ENCODE measurements around the gene CCDC102A.
A peak's percentile ranks its signal among the peaks of the same experiment; 100 is the strongest.

CCDC102A gene

DNA sequence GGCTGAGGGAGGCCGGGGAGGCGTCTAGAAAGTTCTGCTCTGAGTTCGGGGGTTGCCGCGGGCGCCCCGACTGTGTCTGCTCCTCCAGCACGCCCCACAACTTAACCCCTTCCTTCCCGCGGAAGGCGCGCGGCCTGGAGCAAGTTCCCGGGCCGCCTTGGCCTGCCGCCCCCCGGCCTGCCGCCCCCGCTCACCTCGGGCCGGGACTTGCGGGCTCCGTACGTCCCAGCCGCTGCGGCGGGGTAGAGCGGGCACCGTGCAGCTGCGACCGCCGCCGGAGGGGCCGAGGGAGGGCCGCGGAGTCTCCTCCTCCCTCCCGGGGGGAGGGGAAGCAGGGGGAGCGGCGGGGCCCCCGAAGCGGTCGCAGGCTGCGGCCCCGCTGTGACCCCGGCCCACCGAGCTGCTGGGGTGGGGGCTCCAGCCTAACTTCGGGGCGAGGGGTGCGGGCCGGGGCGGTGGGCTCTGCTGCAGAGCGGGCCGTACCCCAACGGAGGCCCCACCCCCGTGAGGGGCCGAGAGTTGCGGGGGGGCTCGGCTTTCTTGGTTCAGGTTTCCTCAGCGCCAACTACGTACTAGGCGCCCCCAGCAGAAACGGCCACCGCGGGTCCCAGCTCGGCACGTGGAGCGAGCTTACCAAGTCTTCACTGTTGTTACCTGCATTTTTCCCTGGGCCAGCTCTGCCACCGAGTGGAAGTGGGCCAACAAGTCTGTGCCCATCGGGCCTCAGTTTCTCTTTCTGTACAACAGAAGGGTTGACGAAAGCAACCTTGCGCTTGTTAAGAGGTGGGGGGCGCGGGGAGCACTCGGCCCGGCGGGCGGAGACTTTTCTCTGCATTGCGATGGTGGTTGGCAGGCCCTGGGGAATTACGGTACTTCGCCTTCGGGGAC, at the start of gene CCDC102A (continued):
- TF ChIP-seq ZNF174 (tag by site-specific recombination; IDR thresholded peaks at IDR 0.05) (no peak), EGR2 (tag by site-specific recombination; IDR thresholded peaks at IDR 0.05; ENCODE audit: low read depth) (no peak), ZFHX2 (tag by site-specific recombination; conservative IDR thresholded peaks at IDR 0.05) (peak; percentile 48), ZNF335 (tag by site-specific recombination; conservative IDR thresholded peaks at IDR 0.05) (peak; percentile 5), KLF8 (tag by site-specific recombination; IDR thresholded peaks at IDR 0.05) (peak; percentile 13; the same call in 1 of the 2 replicates), ZNF416 (tag by site-specific recombination; IDR thresholded peaks at IDR 0.05) (no peak), ZSCAN30 (tag by site-specific recombination; IDR thresholded peaks at IDR 0.05) (0 out of 2 replicates have a peak, but pooled peaks have one; percentile 40), ZNF830 (tag by site-specific recombination; IDR thresholded peaks at IDR 0.05; ENCODE audit: low read depth) (no peak), ZBTB21 (tag by site-specific recombination; IDR thresholded peaks at IDR 0.05) (no peak), ZNF138 (tag by site-specific recombination; IDR thresholded peaks at IDR 0.05; ENCODE audit: borderline replicate concordance) (no peak), ZNF791 (tag by site-specific recombination; IDR thresholded peaks at IDR 0.05) (no peak), ZFP69B (tag by site-specific recombination; IDR thresholded peaks at IDR 0.05) (no peak), ZNF610 (tag by site-specific recombination; IDR thresholded peaks at IDR 0.05; ENCODE audit: borderline replicate concordance) (no peak), ZNF426 (tag by site-specific recombination; IDR thresholded peaks at IDR 0.05) (no peak), ZNF274 (IDR thresholded peaks at IDR 0.05; ENCODE audit: low read length) (no peak), ZNF274 (tag by site-specific recombination; IDR thresholded peaks at IDR 0.05; ENCODE audit: borderline replicate concordance) (no peak), ZNF140 (tag by site-specific recombination; IDR thresholded peaks at IDR 0.05) (no peak), OSR2 (tag by site-specific recombination; IDR thresholded peaks at IDR 0.05) (no peak), WT1 (tag by site-specific recombination; IDR thresholded peaks at IDR 0.05) (no peak), GLIS1 (tag by site-specific recombination; IDR thresholded peaks at IDR 0.05) (peak; percentile 48; the same call in 1 of the 2 replicates), ZNF514 (tag by site-specific recombination; IDR thresholded peaks at IDR 0.05) (no peak)
- TF ChIP-seq, protein P1, sequence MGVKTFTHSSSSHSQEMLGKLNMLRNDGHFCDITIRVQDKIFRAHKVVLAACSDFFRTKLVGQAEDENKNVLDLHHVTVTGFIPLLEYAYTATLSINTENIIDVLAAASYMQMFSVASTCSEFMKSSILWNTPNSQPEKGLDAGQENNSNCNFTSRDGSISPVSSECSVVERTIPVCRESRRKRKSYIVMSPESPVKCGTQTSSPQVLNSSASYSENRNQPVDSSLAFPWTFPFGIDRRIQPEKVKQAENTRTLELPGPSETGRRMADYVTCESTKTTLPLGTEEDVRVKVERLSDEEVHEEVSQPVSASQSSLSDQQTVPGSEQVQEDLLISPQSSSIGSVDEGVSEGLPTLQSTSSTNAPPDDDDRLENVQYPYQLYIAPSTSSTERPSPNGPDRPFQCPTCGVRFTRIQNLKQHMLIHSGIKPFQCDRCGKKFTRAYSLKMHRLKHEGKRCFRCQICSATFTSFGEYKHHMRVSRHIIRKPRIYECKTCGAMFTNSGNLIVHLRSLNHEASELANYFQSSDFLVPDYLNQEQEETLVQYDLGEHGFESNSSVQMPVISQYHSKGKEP (tag by site-specific recombination; IDR thresholded peaks at IDR 0.05), result no peak
- TF ChIP-seq, protein P2, sequence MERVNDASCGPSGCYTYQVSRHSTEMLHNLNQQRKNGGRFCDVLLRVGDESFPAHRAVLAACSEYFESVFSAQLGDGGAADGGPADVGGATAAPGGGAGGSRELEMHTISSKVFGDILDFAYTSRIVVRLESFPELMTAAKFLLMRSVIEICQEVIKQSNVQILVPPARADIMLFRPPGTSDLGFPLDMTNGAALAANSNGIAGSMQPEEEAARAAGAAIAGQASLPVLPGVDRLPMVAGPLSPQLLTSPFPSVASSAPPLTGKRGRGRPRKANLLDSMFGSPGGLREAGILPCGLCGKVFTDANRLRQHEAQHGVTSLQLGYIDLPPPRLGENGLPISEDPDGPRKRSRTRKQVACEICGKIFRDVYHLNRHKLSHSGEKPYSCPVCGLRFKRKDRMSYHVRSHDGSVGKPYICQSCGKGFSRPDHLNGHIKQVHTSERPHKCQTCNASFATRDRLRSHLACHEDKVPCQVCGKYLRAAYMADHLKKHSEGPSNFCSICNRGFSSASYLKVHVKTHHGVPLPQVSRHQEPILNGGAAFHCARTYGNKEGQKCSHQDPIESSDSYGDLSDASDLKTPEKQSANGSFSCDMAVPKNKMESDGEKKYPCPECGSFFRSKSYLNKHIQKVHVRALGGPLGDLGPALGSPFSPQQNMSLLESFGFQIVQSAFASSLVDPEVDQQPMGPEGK (tag by site-specific recombination; IDR thresholded peaks at IDR 0.05), result peak; percentile 59; the same call in 1 of the 2 replicates
- TF ChIP-seq, protein P3, sequence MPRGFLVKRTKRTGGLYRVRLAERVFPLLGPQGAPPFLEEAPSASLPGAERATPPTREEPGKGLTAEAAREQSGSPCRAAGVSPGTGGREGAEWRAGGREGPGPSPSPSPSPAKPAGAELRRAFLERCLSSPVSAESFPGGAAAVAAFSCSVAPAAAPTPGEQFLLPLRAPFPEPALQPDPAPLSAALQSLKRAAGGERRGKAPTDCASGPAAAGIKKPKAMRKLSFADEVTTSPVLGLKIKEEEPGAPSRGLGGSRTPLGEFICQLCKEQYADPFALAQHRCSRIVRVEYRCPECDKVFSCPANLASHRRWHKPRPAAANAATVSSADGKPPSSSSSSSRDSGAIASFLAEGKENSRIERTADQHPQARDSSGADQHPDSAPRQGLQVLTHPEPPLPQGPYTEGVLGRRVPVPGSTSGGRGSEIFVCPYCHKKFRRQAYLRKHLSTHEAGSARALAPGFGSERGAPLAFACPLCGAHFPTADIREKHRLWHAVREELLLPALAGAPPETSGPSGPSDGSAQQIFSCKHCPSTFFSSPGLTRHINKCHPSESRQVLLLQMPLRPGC (tag by site-specific recombination; IDR thresholded peaks at IDR 0.05), result no peak
- TF ChIP-seq, protein P4, sequence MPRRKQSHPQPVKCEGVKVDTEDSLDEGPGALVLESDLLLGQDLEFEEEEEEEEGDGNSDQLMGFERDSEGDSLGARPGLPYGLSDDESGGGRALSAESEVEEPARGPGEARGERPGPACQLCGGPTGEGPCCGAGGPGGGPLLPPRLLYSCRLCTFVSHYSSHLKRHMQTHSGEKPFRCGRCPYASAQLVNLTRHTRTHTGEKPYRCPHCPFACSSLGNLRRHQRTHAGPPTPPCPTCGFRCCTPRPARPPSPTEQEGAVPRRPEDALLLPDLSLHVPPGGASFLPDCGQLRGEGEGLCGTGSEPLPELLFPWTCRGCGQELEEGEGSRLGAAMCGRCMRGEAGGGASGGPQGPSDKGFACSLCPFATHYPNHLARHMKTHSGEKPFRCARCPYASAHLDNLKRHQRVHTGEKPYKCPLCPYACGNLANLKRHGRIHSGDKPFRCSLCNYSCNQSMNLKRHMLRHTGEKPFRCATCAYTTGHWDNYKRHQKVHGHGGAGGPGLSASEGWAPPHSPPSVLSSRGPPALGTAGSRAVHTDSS (tag by site-specific recombination; IDR thresholded peaks at IDR 0.05), result no peak
- TF ChIP-seq, protein P5, sequence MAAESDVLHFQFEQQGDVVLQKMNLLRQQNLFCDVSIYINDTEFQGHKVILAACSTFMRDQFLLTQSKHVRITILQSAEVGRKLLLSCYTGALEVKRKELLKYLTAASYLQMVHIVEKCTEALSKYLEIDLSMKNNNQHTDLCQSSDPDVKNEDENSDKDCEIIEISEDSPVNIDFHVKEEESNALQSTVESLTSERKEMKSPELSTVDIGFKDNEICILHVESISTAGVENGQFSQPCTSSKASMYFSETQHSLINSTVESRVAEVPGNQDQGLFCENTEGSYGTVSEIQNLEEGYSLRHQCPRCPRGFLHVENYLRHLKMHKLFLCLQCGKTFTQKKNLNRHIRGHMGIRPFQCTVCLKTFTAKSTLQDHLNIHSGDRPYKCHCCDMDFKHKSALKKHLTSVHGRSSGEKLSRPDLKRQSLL (tag by site-specific recombination; IDR thresholded peaks at IDR 0.05), result no peak
- TF ChIP-seq, protein P6, sequence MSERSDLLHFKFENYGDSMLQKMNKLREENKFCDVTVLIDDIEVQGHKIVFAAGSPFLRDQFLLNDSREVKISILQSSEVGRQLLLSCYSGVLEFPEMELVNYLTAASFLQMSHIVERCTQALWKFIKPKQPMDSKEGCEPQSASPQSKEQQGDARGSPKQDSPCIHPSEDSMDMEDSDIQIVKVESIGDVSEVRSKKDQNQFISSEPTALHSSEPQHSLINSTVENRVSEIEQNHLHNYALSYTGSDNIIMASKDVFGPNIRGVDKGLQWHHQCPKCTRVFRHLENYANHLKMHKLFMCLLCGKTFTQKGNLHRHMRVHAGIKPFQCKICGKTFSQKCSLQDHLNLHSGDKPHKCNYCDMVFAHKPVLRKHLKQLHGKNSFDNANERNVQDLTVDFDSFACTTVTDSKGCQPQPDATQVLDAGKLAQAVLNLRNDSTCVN (tag by site-specific recombination; optimal IDR thresholded peaks at IDR 0.05), result peak; percentile 53
- TF ChIP-seq, protein P7, sequence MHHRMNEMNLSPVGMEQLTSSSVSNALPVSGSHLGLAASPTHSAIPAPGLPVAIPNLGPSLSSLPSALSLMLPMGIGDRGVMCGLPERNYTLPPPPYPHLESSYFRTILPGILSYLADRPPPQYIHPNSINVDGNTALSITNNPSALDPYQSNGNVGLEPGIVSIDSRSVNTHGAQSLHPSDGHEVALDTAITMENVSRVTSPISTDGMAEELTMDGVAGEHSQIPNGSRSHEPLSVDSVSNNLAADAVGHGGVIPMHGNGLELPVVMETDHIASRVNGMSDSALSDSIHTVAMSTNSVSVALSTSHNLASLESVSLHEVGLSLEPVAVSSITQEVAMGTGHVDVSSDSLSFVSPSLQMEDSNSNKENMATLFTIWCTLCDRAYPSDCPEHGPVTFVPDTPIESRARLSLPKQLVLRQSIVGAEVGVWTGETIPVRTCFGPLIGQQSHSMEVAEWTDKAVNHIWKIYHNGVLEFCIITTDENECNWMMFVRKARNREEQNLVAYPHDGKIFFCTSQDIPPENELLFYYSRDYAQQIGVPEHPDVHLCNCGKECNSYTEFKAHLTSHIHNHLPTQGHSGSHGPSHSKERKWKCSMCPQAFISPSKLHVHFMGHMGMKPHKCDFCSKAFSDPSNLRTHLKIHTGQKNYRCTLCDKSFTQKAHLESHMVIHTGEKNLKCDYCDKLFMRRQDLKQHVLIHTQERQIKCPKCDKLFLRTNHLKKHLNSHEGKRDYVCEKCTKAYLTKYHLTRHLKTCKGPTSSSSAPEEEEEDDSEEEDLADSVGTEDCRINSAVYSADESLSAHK (tag by site-specific recombination; IDR thresholded peaks at IDR 0.05), result peak; percentile 81

Measured in HEK293 (cell line).